Fibroblast of lung (primary cell): Measurements from ENCODE around the gene APOH. TPM values are rescaled to one million over a fixed set of nuclear protein-coding genes. Genes with fewer than 3 reads are reported as not detected.

Experiments used
- DNase-seq, 2 donors: peaks; one replicate each; pipeline versions ENCODE4 v3.0.0 to v3.0.0-alpha.2; 2010; ENCODE audit warnings: low read depth in 2 of 2
- H2AFZ ChIP-seq: 2 replicates; pipeline ENCODE4 v1.5.1; 2012; ENCODE audit warnings: low read length, control low read depth, inconsistent platforms
- H3K27ac ChIP-seq: 2 replicates; pipeline ENCODE4 v1.5.1; 2011; ENCODE audit warnings: low read length, control low read depth; ENCODE audit not compliant: insufficient read depth
- H3K27me3 ChIP-seq: 2 replicates; pipeline ENCODE4 v1.5.1; 2011; ENCODE audit warnings: mild to moderate bottlenecking, low read length; ENCODE audit not compliant: control insufficient read depth, insufficient read depth
- H3K36me3 ChIP-seq: 2 replicates; pipeline ENCODE4 v1.5.1; 2011; ENCODE audit warnings: low read length; ENCODE audit not compliant: control insufficient read depth, insufficient read depth
- H3K4me1 ChIP-seq: 2 replicates; pipeline ENCODE4 v1.5.1; 2011; ENCODE audit warnings: low read length; ENCODE audit not compliant: control insufficient read depth, insufficient read depth; ENCODE audit errors: extremely low read depth
- H3K4me2 ChIP-seq: 2 replicates; pipeline ENCODE4 v1.5.1; 2011; ENCODE audit warnings: low read length, control low read depth; ENCODE audit not compliant: insufficient read depth; ENCODE audit errors: extremely low read depth
- H3K4me3 ChIP-seq, 4 experiments: fragments of 200-600 bp in 1 of 4; sonication (generic) in 1 of 4; replicated peaks in 1 of 4; 2 replicates each; pipeline ENCODE4 v1.5.1; 2011 to 2016; ENCODE audit warnings: low read length in 4 of 4, low read depth in 3 of 4, mild to moderate bottlenecking in 3 of 4, control low read depth in 2 of 4, inconsistent platforms in 1 of 4, mixed read lengths in 1 of 4; ENCODE audit not compliant: insufficient read depth in 1 of 4; ENCODE audit errors: control extremely low read depth in 1 of 4
- H3K79me2 ChIP-seq: 2 replicates; pipeline ENCODE4 v1.5.1; 2012; ENCODE audit warnings: mild to moderate bottlenecking, low read length, inconsistent platforms; ENCODE audit not compliant: control insufficient read depth, insufficient read depth
- H3K9ac ChIP-seq: 2 replicates; pipeline ENCODE4 v1.5.1; 2011; ENCODE audit warnings: mild to moderate bottlenecking, low read length, control low read depth; ENCODE audit not compliant: insufficient read depth
- H3K9me3 ChIP-seq: 2 replicates; pipeline ENCODE4 v1.5.1; 2012; ENCODE audit warnings: low read depth, low read length; ENCODE audit not compliant: control insufficient read depth, insufficient read depth
- H4K20me1 ChIP-seq: 2 replicates; pipeline ENCODE4 v1.5.1; 2011; ENCODE audit warnings: low read length; ENCODE audit not compliant: control insufficient read depth, insufficient read depth; ENCODE audit errors: extremely low read depth
- EZH2 ChIP-seq: IDR thresholded peaks from 2 replicates; pipeline ENCODE4 v1.5.1; 2012; ENCODE audit warnings: low read length, control low read depth, mild to moderate bottlenecking; ENCODE audit errors: missing control alignments
- polyA plus RNA-seq, 2 donors: library from polyadenylated mRNA; depleted of rRNA in 1 of 2; stranded (reverse) in 1 of 2; unstranded in 1 of 2; fragments of >200 nt; gene quantifications; 2 replicates each; pipeline ENCODE4 v1.2.1, GENCODE V29; 2011 to 2012; ENCODE audit warnings: missing spikeins in 1 of 2
- total RNA-seq: library from RNA; depleted of rRNA; stranded (reverse); fragments of >200 nt; gene quantifications from 2 replicates; pipeline ENCODE4 v1.2.1, GENCODE V29; 2014
- TF ChIP-seq, protein P1 (sequence below), 2 donors: IDR thresholded peaks in 1 of 2; conservative IDR thresholded peaks in 1 of 2; 1 replicate in 1 of 2; 2 replicates in 1 of 2; pipeline ENCODE4 v1.5.1; 2011 to 2012; ENCODE audit warnings: low read length in 2 of 2, control low read depth in 1 of 2, inconsistent platforms in 1 of 2, low read depth in 1 of 2, mild to moderate bottlenecking in 1 of 2

Gene APOH
- total and polyA plus RNA-seq, 2 donors (not counting 1 experiment from before 2014, with no cell fraction given) = not detected

DNA sequence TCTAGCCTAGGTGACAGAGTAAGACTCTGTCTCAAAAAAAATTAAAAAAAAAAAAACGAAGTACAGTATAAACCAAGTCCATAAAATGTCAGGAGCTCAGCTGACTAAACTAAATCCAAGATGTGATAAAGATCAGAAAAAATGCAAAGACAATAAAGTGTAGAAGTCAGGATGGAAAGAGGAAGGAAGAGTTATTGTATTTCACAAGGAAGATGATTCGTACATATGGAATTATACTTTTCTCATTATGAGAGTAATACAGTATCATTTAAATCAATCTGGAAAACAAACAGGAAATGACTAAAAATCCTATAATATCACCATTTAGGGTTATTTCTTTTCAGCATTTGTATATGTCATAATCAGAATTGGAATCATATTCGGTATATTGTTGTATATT is 11.4 kb upstream of the APOH start:
- Histone ChIP-seq H3K79me2 (no peaks in the 10 kb centered on the region), H3K4me2 (no peak overlapping the region), H4K20me1 (no peaks in the 10 kb centered on the region), H2AFZ (no peak overlapping the region), H3K4me1 (no peaks in the 10 kb centered on the region), H3K9ac (no peak overlapping the region), H3K27me3 (no peaks in the 10 kb centered on the region), H3K36me3 (no peaks in the 10 kb centered on the region), H3K9me3 (no peaks in the 10 kb centered on the region), H3K4me3 (no peak overlapping the region), H3K27ac (no peak overlapping the region)
- peak; percentile 39 to 42 for DNase-seq
- TF ChIP-seq EZH2 = no peak
- TF ChIP-seq, protein P1, sequence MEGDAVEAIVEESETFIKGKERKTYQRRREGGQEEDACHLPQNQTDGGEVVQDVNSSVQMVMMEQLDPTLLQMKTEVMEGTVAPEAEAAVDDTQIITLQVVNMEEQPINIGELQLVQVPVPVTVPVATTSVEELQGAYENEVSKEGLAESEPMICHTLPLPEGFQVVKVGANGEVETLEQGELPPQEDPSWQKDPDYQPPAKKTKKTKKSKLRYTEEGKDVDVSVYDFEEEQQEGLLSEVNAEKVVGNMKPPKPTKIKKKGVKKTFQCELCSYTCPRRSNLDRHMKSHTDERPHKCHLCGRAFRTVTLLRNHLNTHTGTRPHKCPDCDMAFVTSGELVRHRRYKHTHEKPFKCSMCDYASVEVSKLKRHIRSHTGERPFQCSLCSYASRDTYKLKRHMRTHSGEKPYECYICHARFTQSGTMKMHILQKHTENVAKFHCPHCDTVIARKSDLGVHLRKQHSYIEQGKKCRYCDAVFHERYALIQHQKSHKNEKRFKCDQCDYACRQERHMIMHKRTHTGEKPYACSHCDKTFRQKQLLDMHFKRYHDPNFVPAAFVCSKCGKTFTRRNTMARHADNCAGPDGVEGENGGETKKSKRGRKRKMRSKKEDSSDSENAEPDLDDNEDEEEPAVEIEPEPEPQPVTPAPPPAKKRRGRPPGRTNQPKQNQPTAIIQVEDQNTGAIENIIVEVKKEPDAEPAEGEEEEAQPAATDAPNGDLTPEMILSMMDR (conservative IDR thresholded peaks at IDR 0.05 in 1 of 2, IDR thresholded peaks at IDR 0.05 in 1 of 2; ENCODE audit: low read depth in 1 of 2, low read length in 2 of 2) = no peak

DNA sequence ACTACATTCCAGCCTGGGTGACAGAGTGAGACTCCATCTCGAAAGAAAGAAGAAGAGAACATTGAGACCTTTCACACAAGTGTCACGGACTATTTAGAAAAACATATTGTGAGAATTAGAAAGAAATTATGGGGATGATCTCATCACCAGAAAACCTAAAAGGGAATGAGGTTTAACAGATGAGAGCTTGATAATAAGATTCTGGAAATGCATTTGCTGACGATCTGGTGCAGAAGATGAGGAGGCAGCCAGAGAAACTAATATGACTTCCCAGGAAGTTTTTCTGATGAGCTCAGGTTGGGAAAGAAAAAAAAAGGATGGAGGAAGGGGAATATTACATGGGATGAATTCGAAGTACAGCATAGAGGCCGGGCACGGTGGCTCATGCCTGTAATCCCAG is 10.8 kb upstream of the APOH start:
- Histone ChIP-seq H3K9me3 (no peaks in the 10 kb centered on the region), H3K4me2 (no peak overlapping the region), H3K4me1 (no peaks in the 10 kb centered on the region), H3K27ac (no peak overlapping the region), H4K20me1 (no peaks in the 10 kb centered on the region), H3K27me3 (no peaks in the 10 kb centered on the region), H3K9ac (no peak overlapping the region), H3K79me2 (no peaks in the 10 kb centered on the region), H2AFZ (no peak overlapping the region), H3K36me3 (no peaks in the 10 kb centered on the region), H3K4me3 (no peak overlapping the region)
- DNase-seq = no peak
- no peak for TF ChIP-seq EZH2
- TF ChIP-seq, protein P1 (conservative IDR thresholded peaks at IDR 0.05 in 1 of 2, IDR thresholded peaks at IDR 0.05 in 1 of 2; ENCODE audit: low read depth in 1 of 2, low read length in 2 of 2) = no peak

DNA sequence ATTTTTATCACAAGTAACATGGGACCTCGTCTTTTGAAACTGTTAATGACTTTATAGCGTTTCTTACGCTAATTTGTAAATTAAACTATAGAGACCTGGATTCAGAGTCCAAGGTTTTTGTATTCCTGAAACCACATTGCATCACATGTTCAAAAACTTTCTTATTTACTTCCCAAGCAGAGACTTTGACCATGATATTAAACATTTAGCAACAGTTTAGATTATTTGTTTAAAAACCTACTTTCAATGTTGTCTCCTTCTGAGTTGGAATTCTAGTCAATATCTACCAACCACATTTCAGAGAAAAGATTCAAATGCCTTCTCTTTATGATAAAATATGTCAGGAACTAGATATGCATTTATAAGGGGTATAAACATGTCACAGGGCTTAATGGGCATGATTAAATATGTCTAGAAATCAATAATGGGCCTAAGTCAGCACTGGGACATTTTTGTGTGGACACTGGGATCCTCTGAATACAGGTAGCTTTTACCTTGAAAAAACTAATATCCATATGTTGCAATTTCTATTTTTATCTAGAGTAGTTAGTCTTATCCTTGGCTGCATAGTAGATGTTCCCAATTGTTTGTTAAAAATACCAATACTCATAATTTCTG is 6.3 kb upstream of the APOH start:
- Histone ChIP-seq H3K4me3 (no peak overlapping the region), H3K9ac (no peak overlapping the region), H3K36me3 (no peaks in the 10 kb centered on the region), H3K27me3 (no peaks in the 10 kb centered on the region), H2AFZ (no peak overlapping the region), H3K4me1 (no peaks in the 10 kb centered on the region), H3K9me3 (no peaks in the 10 kb centered on the region), H3K79me2 (no peaks in the 10 kb centered on the region), H3K4me2 (no peak overlapping the region), H4K20me1 (no peaks in the 10 kb centered on the region), H3K27ac (no peak overlapping the region)
- no peak for DNase-seq
- no peak for TF ChIP-seq EZH2
- TF ChIP-seq, protein P1 (conservative IDR thresholded peaks at IDR 0.05 in 1 of 2, IDR thresholded peaks at IDR 0.05 in 1 of 2; ENCODE audit: low read depth in 1 of 2, low read length in 2 of 2) = no peak
